Measurements from ENCODE around the gene SGTA. TPM values are rescaled to one million over a fixed set of nuclear protein-coding genes. Genes with fewer than 3 reads are reported as not detected.

The SGTA gene
- total and polyA plus RNA-seq, 2 of the 8 experiments (the other 6 are each of a cell fraction or from before 2014, with no cell fraction given) = 86.8 to 130 TPM

DNA sequence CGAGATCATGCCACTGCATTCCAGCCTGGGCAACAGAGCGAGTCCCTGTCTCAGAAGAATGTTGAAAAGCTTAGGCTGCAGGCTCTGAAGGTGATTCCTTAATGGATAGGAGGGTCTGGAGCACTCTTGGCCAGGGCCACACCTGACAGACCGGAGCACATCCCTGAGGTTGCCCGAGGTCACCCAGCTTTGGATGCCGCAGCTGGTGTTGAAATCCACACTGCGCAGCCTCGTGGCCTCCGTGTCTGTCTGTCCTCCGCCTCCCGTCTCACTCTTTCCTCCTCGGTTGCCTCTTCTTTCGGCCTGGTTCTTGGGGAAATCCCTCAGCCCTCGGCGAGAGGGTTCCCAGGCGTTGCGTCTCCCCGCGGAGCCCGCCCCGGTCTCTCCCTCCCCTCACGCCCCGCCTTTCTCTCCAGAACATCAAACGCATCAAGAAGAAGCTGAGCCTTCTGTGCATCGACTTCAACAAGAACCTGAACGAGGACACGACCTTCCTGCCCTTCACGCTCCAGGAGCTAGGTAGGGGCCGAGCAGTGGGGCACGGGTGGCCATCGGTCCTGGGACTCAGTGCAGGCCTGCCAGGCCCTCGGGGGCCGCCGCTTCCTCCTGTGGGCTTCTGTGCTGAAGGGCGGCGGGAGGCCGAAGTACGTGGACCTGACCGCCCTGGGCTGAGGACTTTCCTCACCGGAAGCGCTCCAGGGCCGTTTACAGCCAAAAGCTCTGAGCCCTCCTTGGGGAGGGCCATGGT, 16.4 kb upstream of the SGTA start:
- H3K27ac ChIP-seq (ENCODE audit: low read depth, low read length) = no peak overlapping the region
- H2AK5ac ChIP-seq (ENCODE audit: low read depth, low read length) = no peak overlapping the region
- peaks cover 7% of the 10 kb centered on the region; the same call in 1 of the 2 replicates for H3K23me2 ChIP-seq (ENCODE audit: low read depth, low read length)
- no peak overlapping the region for H2BK20ac ChIP-seq (ENCODE audit: low read length)
- no peak for TF ChIP-seq RFX5 (IDR thresholded peaks at IDR 0.05; ENCODE audit: borderline replicate concordance, low read depth, low read length)
- no peak for TF ChIP-seq SP4 (IDR thresholded peaks at IDR 0.05; ENCODE audit: low read length)
- no peak overlapping the region for H2BK120ac ChIP-seq (replicated peaks; ENCODE audit: low read depth, low read length)
- no peak for FAIRE-seq
- H3K79me2 ChIP-seq (ENCODE audit: control insufficient read depth in 1 of 2, insufficient read depth in 2 of 2, low read length in 2 of 2) = no peaks in the 10 kb centered on the region
- H3K36me3 ChIP-seq (ENCODE audit: control insufficient read depth in 2 of 4, insufficient read depth in 4 of 4, low read length in 3 of 4) = peaks cover 18 to 68% (median 53%) of the 10 kb centered on the region in 4 experiments
- H4K8ac ChIP-seq (ENCODE audit: extremely low read depth, insufficient read depth, low read length) = peak overlapping the region; percentile 3; the same call in 1 of the 2 replicates
- no peak overlapping the region for H3K14ac ChIP-seq (ENCODE audit: insufficient read length)
- no peak overlapping the region for H3K9ac ChIP-seq (replicated peaks in 1 of 4; ENCODE audit: extremely low read depth in 1 of 4, low read depth in 3 of 4, low read length in 3 of 4)
- H3K18ac ChIP-seq (ENCODE audit: extremely low read depth, low read length) = no peak overlapping the region
- POLR2A ChIA-PET (ENCODE audit: partially characterized antibody) = interaction anchor here (0.7 to 1.4 kb wide), 2 partner anchors 8 to 11 kb away, joined by 3 to 6 read pairs; no protein-coding TSS in a partner anchor
- no peak overlapping the region for H2BK5ac ChIP-seq (ENCODE audit: low read depth, low read length)
- no peaks in the 10 kb centered on the region; a peak in 1 of 7 replicates for H3K27me3 ChIP-seq (replicated peaks in 1 of 4; ENCODE audit: control insufficient read depth in 3 of 4, extremely low read depth in 1 of 4, insufficient read depth in 3 of 4, low read length in 3 of 4)
- no peak for DNase-seq (ENCODE audit: low read depth in 1 of 2, low spot score in 2 of 2)
- H2BK12ac ChIP-seq (ENCODE audit: low read depth, low read length) = no peak overlapping the region
- H3K4me2 ChIP-seq (ENCODE audit: insufficient read depth in 1 of 2, low read depth in 2 of 2, low read length in 2 of 2) = no peak overlapping the region
- no peak overlapping the region for H3K56ac ChIP-seq (replicated peaks; ENCODE audit: insufficient read length, low read depth, low read length)
- H2AFZ ChIP-seq (ENCODE audit: low read length) = no peak overlapping the region
- no peak overlapping the region for H4K5ac ChIP-seq (ENCODE audit: insufficient read length, low read depth, low read length)
- peaks cover 10 to 32% of the 10 kb centered on the region in 2 experiments for H4K20me1 ChIP-seq (replicated peaks in 1 of 2; ENCODE audit: control insufficient read depth in 1 of 2, insufficient read depth in 2 of 2, low read length in 2 of 2)
- H3K23ac ChIP-seq (ENCODE audit: insufficient read length) = no peak overlapping the region
- H4K91ac ChIP-seq (replicated peaks; ENCODE audit: insufficient read length, low read length) = no peak overlapping the region
- WGBS, 2 experiments (ENCODE audit: extremely low coverage in 1 of 2, insufficient coverage in 1 of 2, insufficient read length in 1 of 2, insufficient replicate concordance in 2 of 2, low coverage in 1 of 2, low lambda C conversion rate in 2 of 2, missing lambda C conversion rate in 1 of 2) = 95% methylated on average over 31 of the region's 41 CpGs; no CpG with 5 or more reads in 1 of the 2 experiments
- no peaks in the 10 kb centered on the region for H3K9me3 ChIP-seq (ENCODE audit: insufficient read depth in 2 of 2, low read depth in 1 of 2, low read length in 1 of 2)
- no peaks in the 10 kb centered on the region; a peak in 2 of 7 replicates for H3K4me1 ChIP-seq (replicated peaks in 1 of 4; ENCODE audit: control insufficient read depth in 3 of 4, insufficient read depth in 4 of 4, low read length in 3 of 4)
- no peak overlapping the region for H3K4ac ChIP-seq (replicated peaks; ENCODE audit: insufficient read length, low read depth, low read length)
- CTCF ChIA-PET (ENCODE audit: partially characterized antibody) = no interaction called here
- no peak overlapping the region for H2BK15ac ChIP-seq (ENCODE audit: low read length)
- peaks cover 11% of the 10 kb centered on the region for H3K79me1 ChIP-seq (ENCODE audit: low read depth, low read length)
- H3K4me3 ChIP-seq (ENCODE audit: extremely low read depth in 1 of 4, insufficient read depth in 2 of 4, low read depth in 3 of 4, low read length in 4 of 4) = no peak overlapping the region

All from H1 (cell line).